HepG2 (cell line): ENCODE results near the gene TMEM74B. TPM values are rescaled to one million over a fixed set of nuclear protein-coding genes. Genes with fewer than 3 reads are reported as not detected.
A peak's percentile ranks its signal among the peaks of the same experiment; 100 is the strongest.

Experiments
- CBFB ChIP-seq: sonication (generic); formaldehyde crosslinking; IDR thresholded peaks from 2 replicates; pipeline ENCODE4 v1.4.0; 2020; ENCODE audit warnings: missing genetic modification reagents
- CBX5 ChIP-seq: sonication (generic); formaldehyde crosslinking; IDR thresholded peaks from 2 replicates; pipeline ENCODE4 v1.4.0; 2020; ENCODE audit warnings: missing genetic modification reagents, borderline replicate concordance
- EED ChIP-seq: sonication (generic); formaldehyde crosslinking; IDR thresholded peaks from 2 replicates; pipeline ENCODE4 v1.5.0; 2020; ENCODE audit warnings: mild to moderate bottlenecking, missing genetic modification reagents
- KDM3A ChIP-seq: IDR thresholded peaks from 2 replicates; pipeline ENCODE4 v1.6.1; 2018; ENCODE audit warnings: low read depth, missing compliant biosample characterization
- MATR3 ChIP-seq: sonication (generic); formaldehyde crosslinking; IDR thresholded peaks from 2 replicates; pipeline ENCODE4 v1.4.0; 2020; ENCODE audit warnings: missing genetic modification reagents
- NR2F2 ChIP-seq: IDR thresholded peaks from 2 replicates; pipeline ENCODE4 v1.6.1; 2012; ENCODE audit warnings: low read depth, inconsistent platforms, borderline replicate concordance
- RBM39 ChIP-seq: fragments of 200-400 bp; formaldehyde crosslinking; IDR thresholded peaks from one replicate; pipeline ENCODE4 v1.6.1; 2018; ENCODE audit warnings: antibody characterized with exemption, mild to moderate bottlenecking, low read depth, low read length; ENCODE audit not compliant: poor library complexity, severe bottlenecking
- SP2 ChIP-seq: sonication (generic); formaldehyde crosslinking; IDR thresholded peaks from 2 replicates; pipeline ENCODE4 v1.5.1; 2020; ENCODE audit warnings: mild to moderate bottlenecking, missing genetic modification reagents
- ZFP91 ChIP-seq: sonication (generic); formaldehyde crosslinking; IDR thresholded peaks from 2 replicates; pipeline ENCODE4 v1.9.0; 2022; ENCODE audit warnings: missing genetic modification reagents, mild to moderate bottlenecking, borderline replicate concordance
- ZFX ChIP-seq: sonication (generic); formaldehyde crosslinking; IDR thresholded peaks from 2 replicates; pipeline ENCODE4 v1.4.0; 2020; ENCODE audit warnings: mild to moderate bottlenecking, low read depth, missing genetic modification reagents, moderate library complexity
- ZNF20 ChIP-seq: sonication (generic); formaldehyde crosslinking; IDR thresholded peaks from 2 replicates; pipeline ENCODE4 v1.4.0; 2020; ENCODE audit warnings: mild to moderate bottlenecking, moderate library complexity, missing genetic modification reagents
- ZNF292 ChIP-seq: sonication (generic); formaldehyde crosslinking; IDR thresholded peaks from 2 replicates; pipeline ENCODE4 v1.8.1; 2022; ENCODE audit warnings: mild to moderate bottlenecking, low read depth, missing genetic modification reagents, borderline replicate concordance
- ZNF468 ChIP-seq: sonication (generic); formaldehyde crosslinking; IDR thresholded peaks from 2 replicates; pipeline ENCODE4 v1.8.0; 2022; ENCODE audit warnings: mild to moderate bottlenecking, moderate library complexity, missing genetic modification reagents
- ZNF547 ChIP-seq: sonication (generic); formaldehyde crosslinking; IDR thresholded peaks from 2 replicates; pipeline ENCODE4 v1.5.1; 2020; ENCODE audit warnings: mild to moderate bottlenecking, missing genetic modification reagents
- ZNF740 ChIP-seq: sonication (generic); formaldehyde crosslinking; IDR thresholded peaks from 2 replicates; pipeline ENCODE4 v1.4.0; 2020; ENCODE audit warnings: missing genetic modification reagents
- ZNF773 ChIP-seq: sonication (generic); formaldehyde crosslinking; IDR thresholded peaks from 2 replicates; pipeline ENCODE4 v1.4.0; 2020; ENCODE audit warnings: missing genetic modification reagents, borderline replicate concordance
- ZNF891 ChIP-seq: sonication (generic); formaldehyde crosslinking; IDR thresholded peaks from 2 replicates; pipeline ENCODE4 v1.5.0; 2020; ENCODE audit warnings: mild to moderate bottlenecking, missing genetic modification reagents
- ZSCAN31 ChIP-seq: sonication (generic); formaldehyde crosslinking; IDR thresholded peaks from 2 replicates; pipeline ENCODE4 v1.5.0; 2020; ENCODE audit warnings: low read depth, mild to moderate bottlenecking, missing genetic modification reagents
- polyA plus RNA-seq, 8 experiments: library from polyadenylated mRNA; depleted of rRNA in 3 of 8; stranded (reverse) in 7 of 8; unstranded in 1 of 8; fragments of >200 nt; fragmentation: Illumina TruSeq in 4 of 8; extraction: Trizol in 4 of 8; gene quantifications; 2 replicates each; pipeline versions ENCODE4 v1.2.1 to v1.2.3, GENCODE V29; 2011 to 2016; ENCODE audit warnings: low read depth in 4 of 8, missing spikeins in 1 of 8, mixed read lengths in 1 of 8; ENCODE audit not compliant: insufficient read depth in 1 of 8
- total RNA-seq, 5 experiments: library from RNA; depleted of rRNA; stranded (reverse); fragments of >200 nt; fragmentation: Illumina TruSeq; extraction: Trizol; gene quantifications; 2 replicates each; pipeline ENCODE4 v1.2.3, GENCODE V29; 2016; ENCODE audit warnings: low read depth in 1 of 5
- TF ChIP-seq, protein P1 (sequence below), 2 experiments: sonication (generic) in 1 of 2; formaldehyde crosslinking in 1 of 2; IDR thresholded peaks; 2 replicates each; pipeline versions ENCODE4 v1.4.0 to v1.6.1; 2018 to 2020; ENCODE audit warnings: missing genetic modification reagents in 2 of 2, borderline replicate concordance in 1 of 2, low read depth in 1 of 2, mild to moderate bottlenecking in 1 of 2, missing biosample characterization in 1 of 2
- TF ChIP-seq, protein P2 (sequence below): sonication (generic); formaldehyde crosslinking; IDR thresholded peaks from 2 replicates; pipeline ENCODE4 v1.5.1; 2020; ENCODE audit warnings: mild to moderate bottlenecking, missing genetic modification reagents, moderate library complexity
- TF ChIP-seq, protein P3 (sequence below): sonication (generic); formaldehyde crosslinking; IDR thresholded peaks from 2 replicates; pipeline ENCODE4 v1.5.0; 2020; ENCODE audit warnings: mild to moderate bottlenecking, missing genetic modification reagents, moderate library complexity

The TMEM74B gene
- total and polyA plus RNA-seq, 2 of the 13 experiments (the other 11 are each of a cell fraction or from before 2014, with no cell fraction given): 4.7 to 18.4 TPM

DNA sequence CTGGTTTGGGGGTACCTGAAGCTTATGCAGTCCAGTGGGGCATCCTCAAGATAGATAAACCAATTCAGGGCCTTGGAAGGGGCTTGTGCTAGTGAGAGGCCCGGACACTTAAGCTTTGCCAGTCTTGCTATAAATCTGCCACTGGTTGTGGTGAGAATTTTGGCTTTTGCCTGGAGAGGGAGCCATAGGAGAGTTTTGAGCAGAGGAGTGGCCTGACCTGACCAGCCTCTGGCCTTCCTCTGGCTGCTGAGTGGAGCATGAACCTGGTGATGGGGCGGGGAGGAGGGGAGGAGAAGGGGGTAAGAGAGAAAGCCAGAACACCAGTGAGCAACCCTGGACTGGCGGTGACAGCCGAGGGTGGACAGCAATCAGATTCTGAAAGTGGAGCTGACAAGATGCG, 7.1 kb downstream of the TMEM74B start (continued):
- TF ChIP-seq, protein P1, sequence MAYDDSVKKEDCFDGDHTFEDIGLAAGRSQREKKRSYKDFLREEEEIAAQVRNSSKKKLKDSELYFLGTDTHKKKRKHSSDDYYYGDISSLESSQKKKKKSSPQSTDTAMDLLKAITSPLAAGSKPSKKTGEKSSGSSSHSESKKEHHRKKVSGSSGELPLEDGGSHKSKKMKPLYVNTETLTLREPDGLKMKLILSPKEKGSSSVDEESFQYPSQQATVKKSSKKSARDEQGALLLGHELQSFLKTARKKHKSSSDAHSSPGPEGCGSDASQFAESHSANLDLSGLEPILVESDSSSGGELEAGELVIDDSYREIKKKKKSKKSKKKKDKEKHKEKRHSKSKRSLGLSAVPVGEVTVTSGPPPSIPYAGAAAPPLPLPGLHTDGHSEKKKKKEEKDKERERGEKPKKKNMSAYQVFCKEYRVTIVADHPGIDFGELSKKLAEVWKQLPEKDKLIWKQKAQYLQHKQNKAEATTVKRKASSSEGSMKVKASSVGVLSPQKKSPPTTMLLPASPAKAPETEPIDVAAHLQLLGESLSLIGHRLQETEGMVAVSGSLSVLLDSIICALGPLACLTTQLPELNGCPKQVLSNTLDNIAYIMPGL (CRISPR knock-in tag; IDR thresholded peaks at IDR 0.05; ENCODE audit: borderline replicate concordance in 1 of 2, low read depth in 1 of 2): no peak
- TF ChIP-seq CBFB (CRISPR knock-in tag): no peak
- TF ChIP-seq ZNF20: no peak
- no peak for TF ChIP-seq EED (CRISPR knock-in tag)
- TF ChIP-seq ZFP91 (CRISPR knock-in tag): peak; percentile 21; the same call in 1 of the 2 replicates
- TF ChIP-seq ZFX: peak; percentile 16; the same call in 1 of the 2 replicates
- TF ChIP-seq KDM3A (CRISPR knock-in tag): no peak
- no peak for TF ChIP-seq RBM39
- no peak for TF ChIP-seq NR2F2
- no peak for TF ChIP-seq MATR3 (CRISPR knock-in tag)
- TF ChIP-seq ZNF468 (CRISPR knock-in tag): no peak
- TF ChIP-seq CBX5 (CRISPR knock-in tag): no peak
- TF ChIP-seq ZSCAN31: no peak
- TF ChIP-seq ZNF292 (CRISPR knock-in tag): no peak
- TF ChIP-seq ZNF547 (CRISPR knock-in tag): no peak
- 0 out of 2 replicates have a peak, but pooled peaks have one; percentile 58 for TF ChIP-seq ZNF891 (CRISPR knock-in tag)
- TF ChIP-seq, protein P2, sequence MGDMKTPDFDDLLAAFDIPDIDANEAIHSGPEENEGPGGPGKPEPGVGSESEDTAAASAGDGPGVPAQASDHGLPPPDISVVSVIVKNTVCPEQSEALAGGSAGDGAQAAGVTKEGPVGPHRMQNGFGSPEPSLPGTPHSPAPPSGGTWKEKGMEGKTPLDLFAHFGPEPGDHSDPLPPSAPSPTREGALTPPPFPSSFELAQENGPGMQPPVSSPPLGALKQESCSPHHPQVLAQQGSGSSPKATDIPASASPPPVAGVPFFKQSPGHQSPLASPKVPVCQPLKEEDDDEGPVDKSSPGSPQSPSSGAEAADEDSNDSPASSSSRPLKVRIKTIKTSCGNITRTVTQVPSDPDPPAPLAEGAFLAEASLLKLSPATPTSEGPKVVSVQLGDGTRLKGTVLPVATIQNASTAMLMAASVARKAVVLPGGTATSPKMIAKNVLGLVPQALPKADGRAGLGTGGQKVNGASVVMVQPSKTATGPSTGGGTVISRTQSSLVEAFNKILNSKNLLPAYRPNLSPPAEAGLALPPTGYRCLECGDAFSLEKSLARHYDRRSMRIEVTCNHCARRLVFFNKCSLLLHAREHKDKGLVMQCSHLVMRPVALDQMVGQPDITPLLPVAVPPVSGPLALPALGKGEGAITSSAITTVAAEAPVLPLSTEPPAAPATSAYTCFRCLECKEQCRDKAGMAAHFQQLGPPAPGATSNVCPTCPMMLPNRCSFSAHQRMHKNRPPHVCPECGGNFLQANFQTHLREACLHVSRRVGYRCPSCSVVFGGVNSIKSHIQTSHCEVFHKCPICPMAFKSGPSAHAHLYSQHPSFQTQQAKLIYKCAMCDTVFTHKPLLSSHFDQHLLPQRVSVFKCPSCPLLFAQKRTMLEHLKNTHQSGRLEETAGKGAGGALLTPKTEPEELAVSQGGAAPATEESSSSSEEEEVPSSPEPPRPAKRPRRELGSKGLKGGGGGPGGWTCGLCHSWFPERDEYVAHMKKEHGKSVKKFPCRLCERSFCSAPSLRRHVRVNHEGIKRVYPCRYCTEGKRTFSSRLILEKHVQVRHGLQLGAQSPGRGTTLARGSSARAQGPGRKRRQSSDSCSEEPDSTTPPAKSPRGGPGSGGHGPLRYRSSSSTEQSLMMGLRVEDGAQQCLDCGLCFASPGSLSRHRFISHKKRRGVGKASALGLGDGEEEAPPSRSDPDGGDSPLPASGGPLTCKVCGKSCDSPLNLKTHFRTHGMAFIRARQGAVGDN (CRISPR knock-in tag): peak; percentile 20; the same call in 1 of the 2 replicates
- TF ChIP-seq, protein P3, sequence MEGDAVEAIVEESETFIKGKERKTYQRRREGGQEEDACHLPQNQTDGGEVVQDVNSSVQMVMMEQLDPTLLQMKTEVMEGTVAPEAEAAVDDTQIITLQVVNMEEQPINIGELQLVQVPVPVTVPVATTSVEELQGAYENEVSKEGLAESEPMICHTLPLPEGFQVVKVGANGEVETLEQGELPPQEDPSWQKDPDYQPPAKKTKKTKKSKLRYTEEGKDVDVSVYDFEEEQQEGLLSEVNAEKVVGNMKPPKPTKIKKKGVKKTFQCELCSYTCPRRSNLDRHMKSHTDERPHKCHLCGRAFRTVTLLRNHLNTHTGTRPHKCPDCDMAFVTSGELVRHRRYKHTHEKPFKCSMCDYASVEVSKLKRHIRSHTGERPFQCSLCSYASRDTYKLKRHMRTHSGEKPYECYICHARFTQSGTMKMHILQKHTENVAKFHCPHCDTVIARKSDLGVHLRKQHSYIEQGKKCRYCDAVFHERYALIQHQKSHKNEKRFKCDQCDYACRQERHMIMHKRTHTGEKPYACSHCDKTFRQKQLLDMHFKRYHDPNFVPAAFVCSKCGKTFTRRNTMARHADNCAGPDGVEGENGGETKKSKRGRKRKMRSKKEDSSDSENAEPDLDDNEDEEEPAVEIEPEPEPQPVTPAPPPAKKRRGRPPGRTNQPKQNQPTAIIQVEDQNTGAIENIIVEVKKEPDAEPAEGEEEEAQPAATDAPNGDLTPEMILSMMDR: peak; percentile 68
- no peak for TF ChIP-seq ZNF740 (CRISPR knock-in tag)
- TF ChIP-seq SP2: 0 out of 2 replicates have a peak, but pooled peaks have one; percentile 42
- no peak for TF ChIP-seq ZNF773 (CRISPR knock-in tag)
